ENCODE measurements around the gene MAPK4. TPM values are rescaled to one million over a fixed set of nuclear protein-coding genes. Genes with fewer than 3 reads are reported as not detected.
"Not testable (repeated sequence)": the region's sequence is repeated elsewhere in the genome, so short reads cannot be mapped to it uniquely, and the experiment has no call there.

MAPK4 gene
- total RNA-seq, 1 donor from 2014 or later = 9.3 TPM

GRCh38 chr18:50594012-50594411, 34.1 kb downstream of the MAPK4 start:
- Mint-ChIP-seq H3K9me3 (no peaks in the 10 kb centered on the region), H3K4me1 (no peaks in the 10 kb centered on the region), H3K36me3 (ENCODE audit: low read depth) (peaks cover 3% of the 10 kb centered on the region), H3K27me3 (ENCODE audit: low read depth) (no peaks in the 10 kb centered on the region), H3K4me3 (no peak overlapping the region), H3K27ac (ENCODE audit: unreplicated experiment) (no peak overlapping the region)
- DNase-seq (ENCODE audit: low read depth, low spot score) = no peak
- no peak for TF ChIP-seq CTCF (conservative IDR thresholded peaks at IDR 0.05)

DNA sequence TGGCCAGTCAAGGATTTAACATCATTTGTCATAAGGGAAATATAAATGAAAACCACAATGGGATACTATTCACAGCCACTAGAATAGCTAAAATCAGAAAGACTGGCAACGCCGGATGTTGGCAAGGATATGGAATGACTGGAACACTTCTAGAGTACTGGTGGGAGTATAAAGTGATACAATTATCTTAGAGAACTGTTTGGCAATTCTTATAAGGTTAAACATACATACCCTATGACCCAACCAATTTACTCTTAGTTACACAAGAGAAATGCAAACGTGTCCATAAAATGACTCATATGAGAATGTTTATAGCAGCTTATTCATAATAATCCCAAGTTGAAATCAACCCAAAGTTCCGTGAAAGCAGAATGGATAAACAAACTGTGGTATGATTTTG, 35.1 kb downstream of the MAPK4 start:
- Mint-ChIP-seq H3K4me1 (no peaks in the 10 kb centered on the region), H3K4me3 (no peak overlapping the region), H3K36me3 (ENCODE audit: low read depth) (peaks cover 3% of the 10 kb centered on the region), H3K27ac (ENCODE audit: unreplicated experiment) (no peak overlapping the region), H3K27me3 (ENCODE audit: low read depth) (no peaks in the 10 kb centered on the region), H3K9me3 (no peaks in the 10 kb centered on the region)
- DNase-seq (ENCODE audit: low read depth, low spot score) = no peak
- no peak for TF ChIP-seq CTCF (conservative IDR thresholded peaks at IDR 0.05)

DNA sequence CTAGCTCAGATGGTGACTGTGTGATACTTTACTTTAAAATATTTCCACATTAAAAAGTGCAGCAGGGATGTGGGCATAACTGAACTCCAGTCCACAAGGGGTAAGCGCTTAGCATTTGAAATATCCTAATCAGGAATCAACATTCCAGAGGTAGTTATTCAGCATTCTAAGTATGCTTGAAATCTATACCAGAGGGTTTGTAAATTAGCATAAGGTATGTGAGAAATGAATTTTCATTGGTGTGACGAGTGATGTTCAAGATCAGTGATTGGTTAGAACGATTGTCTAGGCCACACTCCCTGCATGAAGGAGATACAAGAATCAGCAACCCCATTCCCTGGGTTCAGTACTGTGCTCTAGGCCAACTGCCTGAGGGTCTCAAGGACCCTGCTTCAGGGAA, 42.6 kb downstream of the MAPK4 start:
- no peak for TF ChIP-seq CTCF (conservative IDR thresholded peaks at IDR 0.05)
- Mint-ChIP-seq H3K36me3 (ENCODE audit: low read depth) (no peaks in the 10 kb centered on the region), H3K4me3 (no peak overlapping the region), H3K27me3 (ENCODE audit: low read depth) (no peaks in the 10 kb centered on the region), H3K4me1 (no peaks in the 10 kb centered on the region), H3K27ac (ENCODE audit: unreplicated experiment) (no peak overlapping the region), H3K9me3 (no peaks in the 10 kb centered on the region)
- no peak for DNase-seq (ENCODE audit: low read depth, low spot score)

- no peak overlapping the region for H3K4me3 Mint-ChIP-seq
- no peaks in the 10 kb centered on the region for H3K27me3 Mint-ChIP-seq (ENCODE audit: low read depth)
- H3K36me3 Mint-ChIP-seq (ENCODE audit: low read depth) = peaks cover 3% of the 10 kb centered on the region
- no peak for DNase-seq (ENCODE audit: low read depth, low spot score)
- H3K27ac Mint-ChIP-seq (ENCODE audit: unreplicated experiment) = no peak overlapping the region
- peaks cover 3% of the 10 kb centered on the region for H3K9me3 Mint-ChIP-seq
- no peaks in the 10 kb centered on the region for H3K4me1 Mint-ChIP-seq
- TF ChIP-seq CTCF (conservative IDR thresholded peaks at IDR 0.05) = no peak
Measured at GRCh38 chr18:50606609-50607008, 46.7 kb downstream of the MAPK4 start.

DNA sequence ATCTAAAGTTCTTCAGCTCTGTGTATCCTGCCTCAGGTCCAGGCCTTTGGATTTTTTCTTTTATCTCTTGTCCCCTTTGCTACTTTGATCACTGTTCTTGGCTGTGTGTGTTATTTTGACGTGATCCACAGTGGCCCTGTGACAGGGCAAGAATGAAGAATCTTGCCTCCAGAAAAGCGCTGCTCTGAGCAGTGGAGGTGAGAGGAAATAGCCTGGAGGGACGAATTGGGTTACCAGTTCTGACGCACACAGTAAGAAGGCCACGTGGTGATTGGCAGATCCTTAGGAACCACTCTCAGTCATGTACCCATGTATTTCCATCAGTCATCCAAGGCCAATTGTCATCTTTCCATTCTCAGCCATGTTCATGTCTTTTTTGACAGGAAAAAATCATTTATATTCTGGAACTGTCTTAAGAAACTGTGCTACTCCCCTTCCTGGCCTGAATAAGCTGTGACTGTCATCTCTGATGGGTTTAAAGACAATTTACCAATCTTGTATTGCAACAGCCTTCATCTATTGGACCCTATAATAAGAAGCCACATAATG, 47.6 kb downstream of the MAPK4 start:
- no peaks in the 10 kb centered on the region for H3K4me1 Mint-ChIP-seq
- peaks cover 6% of the 10 kb centered on the region for H3K9me3 Mint-ChIP-seq
- no peak overlapping the region for H3K27ac Mint-ChIP-seq (ENCODE audit: unreplicated experiment)
- peaks cover 5% of the 10 kb centered on the region for H3K36me3 Mint-ChIP-seq (ENCODE audit: low read depth)
- no peak for DNase-seq (ENCODE audit: low read depth, low spot score)
- H3K27me3 Mint-ChIP-seq (ENCODE audit: low read depth) = no peaks in the 10 kb centered on the region
- H3K4me3 Mint-ChIP-seq = no peak overlapping the region
- no peak for TF ChIP-seq CTCF (conservative IDR thresholded peaks at IDR 0.05)

DNA sequence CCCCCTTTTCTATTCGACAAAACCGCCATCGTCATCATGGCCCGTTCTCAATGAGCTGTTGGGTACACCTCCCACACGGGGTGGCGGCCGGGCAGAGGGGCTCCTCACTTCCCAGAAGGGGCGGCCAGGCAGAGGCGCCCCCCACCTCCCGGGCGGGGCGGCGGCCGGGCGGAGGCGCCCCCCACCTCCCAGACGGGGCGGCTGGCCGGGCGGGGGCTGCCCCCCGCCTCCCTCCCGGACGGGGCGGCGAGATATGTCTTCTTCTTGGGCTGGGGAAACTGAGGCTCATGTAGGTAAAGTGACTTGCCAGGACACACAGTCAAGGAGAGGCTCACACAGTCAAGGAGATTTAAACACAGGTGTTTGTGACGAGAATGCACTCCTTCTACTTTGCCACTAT, 49.3 kb downstream of the MAPK4 start:
- DNase-seq (ENCODE audit: low read depth, low spot score); H3K4me1 Mint-ChIP-seq; H3K27ac Mint-ChIP-seq (ENCODE audit: unreplicated experiment); H3K27me3 Mint-ChIP-seq (ENCODE audit: low read depth); H3K4me3 Mint-ChIP-seq: not testable (repeated sequence)
- peaks cover 11% of the 10 kb centered on the region for H3K36me3 Mint-ChIP-seq (ENCODE audit: low read depth)
- peaks cover 12% of the 10 kb centered on the region for H3K9me3 Mint-ChIP-seq
